Cardiac fibroblast (primary cell): Measurements from ENCODE around the gene TMEM239.

Source experiments
- DNase-seq, 2 donors: peaks; one replicate each; pipeline versions ENCODE4 v3.0.0 to v3.0.0-alpha.2; 2010; ENCODE audit warnings: low read depth in 2 of 2
- H3K4me3 ChIP-seq, 2 donors: replicated peaks in 1 of 2; 1 replicate in 1 of 2; 2 replicates in 1 of 2; pipeline ENCODE4 v1.5.1; 2011; ENCODE audit warnings: low read depth in 2 of 2, low read length in 2 of 2, mild to moderate bottlenecking in 2 of 2, moderate library complexity in 1 of 2
- CTCF ChIP-seq: IDR thresholded peaks from one replicate; pipeline ENCODE4 v1.5.1; 2011; ENCODE audit warnings: low read depth, mild to moderate bottlenecking, low read length, inconsistent platforms

The TMEM239 gene

GRCh38 chr20:2849529-2849928, 33.4 kb downstream of the TMEM239 start:
- no peak for DNase-seq
- no peak for TF ChIP-seq CTCF
- no peak overlapping the region for H3K4me3 ChIP-seq

GRCh38 chr20:2851086-2851485, 34.9 kb downstream of the TMEM239 start:
- no peak for TF ChIP-seq CTCF
- DNase-seq = no peak
- no peak overlapping the region for H3K4me3 ChIP-seq

GRCh38 chr20:2858591-2858990, 42.4 kb downstream of the TMEM239 start:
- TF ChIP-seq CTCF = no peak
- DNase-seq = no peak
- H3K4me3 ChIP-seq = no peak overlapping the region

- peak; percentile 14 to 82 for DNase-seq
- H3K4me3 ChIP-seq = no peak overlapping the region
- TF ChIP-seq CTCF = no peak
These were observed 43.4 kb downstream of the TMEM239 start for GRCh38 chr20:2859330-2860121.

GRCh38 chr20:2864626-2865025, 48.5 kb downstream of the TMEM239 start:
- TF ChIP-seq CTCF = no peak
- no peak for DNase-seq

GRCh38 chr20:2865101-2865500, 48.9 kb downstream of the TMEM239 start:
- no peak for TF ChIP-seq CTCF
- no peak overlapping the region for H3K4me3 ChIP-seq
- DNase-seq = no peak

More at GRCh38 chr20:2864626-2865025, 48.5 kb downstream of the TMEM239 start:
- H3K4me3 ChIP-seq = no peak overlapping the region

- DNase-seq = no peak
- no peak overlapping the region for H3K4me3 ChIP-seq
- TF ChIP-seq CTCF = peak; percentile 11
These were observed 49.5 kb downstream of the TMEM239 start for GRCh38 chr20:2865630-2866029.
